ENCODE data around the gene GANC.

GRCh38 chr15:42231088-42231487 is 41.9 kb upstream of the GANC start:
- TF ChIP-seq CTCF (IDR thresholded peaks at IDR 0.05 in 8 of 11, conservative IDR thresholded peaks at IDR 0.05 in 3 of 11) (no peak), POLR2AphosphoS5 (IDR thresholded peaks at IDR 0.05) (no peak)
